Cardiac fibroblast (primary cell): ENCODE data around the gene AOX1.
A peak's percentile ranks its signal among the peaks of the same experiment; 100 is the strongest.

Source experiments
- DNase-seq, 2 donors: peaks; one replicate each; pipeline versions ENCODE4 v3.0.0 to v3.0.0-alpha.2; 2010; ENCODE audit warnings: low read depth in 2 of 2
- H3K4me3 ChIP-seq, 2 donors: replicated peaks in 1 of 2; 1 replicate in 1 of 2; 2 replicates in 1 of 2; pipeline ENCODE4 v1.5.1; 2011; ENCODE audit warnings: low read depth in 2 of 2, low read length in 2 of 2, mild to moderate bottlenecking in 2 of 2, moderate library complexity in 1 of 2
- TF ChIP-seq, protein P1 (sequence below): IDR thresholded peaks from one replicate; pipeline ENCODE4 v1.5.1; 2011; ENCODE audit warnings: low read depth, mild to moderate bottlenecking, low read length, inconsistent platforms

AOX1 gene

DNA sequence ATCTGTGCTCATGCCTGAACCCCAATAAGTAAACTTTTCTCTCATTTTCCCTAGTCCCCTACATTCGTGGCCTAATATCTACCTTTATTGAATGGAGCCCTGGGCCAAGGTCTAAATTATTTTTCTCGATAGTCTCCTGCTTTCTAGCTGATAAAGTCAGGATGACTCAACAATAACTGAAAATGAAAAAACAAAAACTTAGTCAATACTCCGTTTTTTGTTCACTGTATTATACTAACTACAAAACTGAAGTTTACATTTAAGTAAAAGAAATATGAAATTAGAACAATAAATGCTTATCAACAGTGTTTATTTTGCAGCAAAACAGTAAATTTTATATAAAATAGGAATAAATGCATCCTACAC lies 32.2 kb downstream of the AOX1 start:
- TF ChIP-seq, protein P1, sequence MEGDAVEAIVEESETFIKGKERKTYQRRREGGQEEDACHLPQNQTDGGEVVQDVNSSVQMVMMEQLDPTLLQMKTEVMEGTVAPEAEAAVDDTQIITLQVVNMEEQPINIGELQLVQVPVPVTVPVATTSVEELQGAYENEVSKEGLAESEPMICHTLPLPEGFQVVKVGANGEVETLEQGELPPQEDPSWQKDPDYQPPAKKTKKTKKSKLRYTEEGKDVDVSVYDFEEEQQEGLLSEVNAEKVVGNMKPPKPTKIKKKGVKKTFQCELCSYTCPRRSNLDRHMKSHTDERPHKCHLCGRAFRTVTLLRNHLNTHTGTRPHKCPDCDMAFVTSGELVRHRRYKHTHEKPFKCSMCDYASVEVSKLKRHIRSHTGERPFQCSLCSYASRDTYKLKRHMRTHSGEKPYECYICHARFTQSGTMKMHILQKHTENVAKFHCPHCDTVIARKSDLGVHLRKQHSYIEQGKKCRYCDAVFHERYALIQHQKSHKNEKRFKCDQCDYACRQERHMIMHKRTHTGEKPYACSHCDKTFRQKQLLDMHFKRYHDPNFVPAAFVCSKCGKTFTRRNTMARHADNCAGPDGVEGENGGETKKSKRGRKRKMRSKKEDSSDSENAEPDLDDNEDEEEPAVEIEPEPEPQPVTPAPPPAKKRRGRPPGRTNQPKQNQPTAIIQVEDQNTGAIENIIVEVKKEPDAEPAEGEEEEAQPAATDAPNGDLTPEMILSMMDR = no peak
- no peak overlapping the region for H3K4me3 ChIP-seq
- no peak for DNase-seq

DNA sequence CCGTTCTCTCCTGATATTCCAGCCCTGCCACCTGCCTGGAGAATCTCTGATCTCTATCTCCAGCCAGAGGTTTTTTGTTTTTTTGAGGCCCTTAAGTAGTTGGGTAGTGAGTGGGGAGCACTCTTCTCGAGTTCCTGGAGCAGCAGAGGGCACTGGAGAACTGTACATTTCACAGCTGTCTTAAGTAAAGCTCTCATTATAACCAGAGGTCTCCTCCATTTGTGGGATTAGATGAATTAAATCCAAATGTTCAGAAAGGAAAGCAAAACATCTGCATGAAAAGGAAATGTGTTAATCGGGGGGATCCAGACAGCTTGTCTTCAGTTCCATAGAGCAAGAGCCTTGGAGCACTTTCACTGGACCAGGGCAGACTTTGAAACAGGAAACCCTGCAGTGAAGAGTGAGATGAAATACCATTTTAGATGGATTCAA lies 32.8 kb downstream of the AOX1 start:
- H3K4me3 ChIP-seq = no peak overlapping the region
- peak; percentile 63 to 88 for DNase-seq
- TF ChIP-seq, protein P1 = peak; percentile 2

DNA sequence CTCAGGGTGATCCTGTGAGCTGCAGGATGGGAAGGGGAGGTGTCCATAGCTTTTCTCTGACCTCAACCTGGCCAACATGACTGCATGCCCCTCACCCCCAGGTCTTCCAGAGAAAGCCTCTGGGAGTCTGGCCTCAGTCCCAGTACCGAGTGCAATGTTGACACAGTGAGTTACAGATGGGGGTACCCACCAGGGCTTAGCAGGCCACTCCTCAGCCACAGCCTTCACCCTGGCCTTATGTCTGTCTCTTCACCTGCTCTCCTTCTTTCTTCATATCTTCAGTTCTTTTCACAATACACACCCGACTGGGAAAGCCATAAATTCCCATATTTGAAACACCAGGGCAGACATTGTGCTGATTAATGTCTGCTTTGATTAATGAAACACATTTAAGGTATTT lies 33.5 kb downstream of the AOX1 start:
- TF ChIP-seq, protein P1 = no peak
- H3K4me3 ChIP-seq = no peak overlapping the region
- DNase-seq = no peak

DNA sequence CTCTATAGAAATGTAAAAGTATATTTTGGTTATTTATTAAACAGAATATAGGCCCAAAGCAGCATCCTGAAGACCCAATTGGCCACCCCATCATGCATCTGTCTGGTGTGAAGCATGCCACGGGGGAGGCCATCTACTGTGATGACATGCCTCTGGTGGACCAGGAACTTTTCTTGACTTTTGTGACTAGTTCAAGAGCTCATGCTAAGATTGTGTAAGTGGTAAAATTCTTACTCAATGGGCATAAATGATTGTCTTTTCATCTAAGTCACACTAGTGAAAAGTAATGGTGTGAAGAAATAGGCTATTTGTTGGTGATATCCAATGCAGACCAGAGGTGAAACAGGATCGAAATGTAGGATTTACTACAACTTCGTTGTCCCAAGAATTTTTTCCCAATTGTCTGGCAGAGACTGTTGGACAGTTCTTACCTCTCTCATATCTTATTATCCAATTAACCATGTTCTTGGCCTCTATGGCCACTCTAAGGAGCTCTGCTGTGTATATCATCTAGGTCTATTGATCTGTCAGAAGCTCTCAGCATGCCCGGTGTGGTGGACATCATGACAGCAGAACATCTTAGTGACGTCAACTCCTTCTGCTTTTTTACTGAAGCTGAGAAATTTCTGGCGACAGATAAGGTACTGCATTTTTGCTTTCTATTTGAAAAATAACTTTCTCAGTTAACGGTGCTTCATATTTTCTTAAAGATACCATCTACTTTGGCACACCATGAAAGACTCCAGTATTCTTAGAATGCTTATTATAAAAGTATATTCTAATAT lies 35.0 kb downstream of the AOX1 start:
- no peak for DNase-seq
- TF ChIP-seq, protein P1 = no peak
- no peak overlapping the region for H3K4me3 ChIP-seq

DNA sequence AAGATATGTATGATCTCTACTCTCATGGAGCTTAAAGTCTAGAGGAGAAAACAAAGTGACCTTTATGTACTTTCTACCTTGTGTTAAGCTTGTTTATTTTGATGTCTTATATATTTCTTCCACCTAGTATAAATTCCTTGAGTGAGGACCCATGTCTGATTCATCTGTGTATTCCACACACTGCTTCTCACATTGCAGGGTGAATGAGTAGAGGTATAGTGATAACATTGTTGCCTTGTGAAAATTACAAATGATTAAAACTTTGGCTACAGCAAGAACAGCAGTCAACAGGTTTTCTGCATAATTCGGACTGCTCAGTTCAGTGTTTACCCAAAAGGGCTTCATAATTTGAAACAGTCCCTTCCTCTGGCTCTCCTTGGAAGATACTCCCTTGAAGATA lies 36.3 kb downstream of the AOX1 start:
- H3K4me3 ChIP-seq = no peak overlapping the region
- no peak for DNase-seq
- TF ChIP-seq, protein P1 = no peak

DNA sequence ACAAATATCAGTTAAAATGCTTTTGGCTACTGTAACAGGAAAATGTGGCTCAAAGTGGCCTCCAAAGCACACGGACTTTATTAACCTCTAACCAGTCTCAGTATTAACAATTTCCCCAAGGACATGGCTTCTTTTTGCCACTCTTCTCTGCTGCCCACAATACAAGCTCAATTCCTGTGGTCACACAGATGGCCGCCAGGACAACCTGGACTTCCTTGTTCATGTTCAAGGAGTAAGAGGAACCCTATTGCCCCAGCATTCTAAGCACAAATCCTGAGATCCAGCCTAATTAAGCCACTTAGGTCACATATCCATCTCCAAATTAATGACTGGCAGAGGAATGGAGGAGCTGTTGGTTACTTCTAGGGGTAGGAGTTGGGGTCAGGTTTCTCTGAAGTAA lies 38.2 kb downstream of the AOX1 start:
- DNase-seq = no peak
- TF ChIP-seq, protein P1 = no peak
- H3K4me3 ChIP-seq = no peak overlapping the region

DNA sequence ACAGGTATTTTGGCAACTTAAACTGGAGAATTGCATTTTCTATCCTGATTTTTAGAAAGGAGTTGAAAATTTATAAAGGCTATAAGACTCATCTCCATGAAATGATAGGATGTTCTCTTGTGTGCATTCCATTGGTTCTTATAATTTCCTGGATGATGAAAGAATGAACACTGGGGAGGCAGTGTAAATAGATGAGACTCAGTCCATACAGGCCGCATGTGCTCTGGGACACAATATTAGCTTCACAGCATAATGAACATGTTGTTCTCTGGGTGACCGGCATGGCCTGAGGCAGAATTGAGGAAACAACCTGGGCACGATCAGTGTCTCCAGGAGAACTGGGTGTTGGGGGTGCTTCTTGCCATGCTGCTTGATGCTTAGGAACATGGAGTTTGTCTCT lies 38.8 kb downstream of the AOX1 start:
- DNase-seq = peak; percentile 48 to 95

More for the DNA sequence above, 38.8 kb downstream of the AOX1 start:
- H3K4me3 ChIP-seq = no peak overlapping the region
- TF ChIP-seq, protein P1 = no peak
